ENCODE results near the gene ANXA1.

- TF ChIP-seq POLR2AphosphoS5 (IDR thresholded peaks at IDR 0.05; ENCODE audit: low read depth), result no peak
- TF ChIP-seq REST (IDR thresholded peaks at IDR 0.05; ENCODE audit: unreplicated experiment), result no peak
- TF ChIP-seq, protein P1, sequence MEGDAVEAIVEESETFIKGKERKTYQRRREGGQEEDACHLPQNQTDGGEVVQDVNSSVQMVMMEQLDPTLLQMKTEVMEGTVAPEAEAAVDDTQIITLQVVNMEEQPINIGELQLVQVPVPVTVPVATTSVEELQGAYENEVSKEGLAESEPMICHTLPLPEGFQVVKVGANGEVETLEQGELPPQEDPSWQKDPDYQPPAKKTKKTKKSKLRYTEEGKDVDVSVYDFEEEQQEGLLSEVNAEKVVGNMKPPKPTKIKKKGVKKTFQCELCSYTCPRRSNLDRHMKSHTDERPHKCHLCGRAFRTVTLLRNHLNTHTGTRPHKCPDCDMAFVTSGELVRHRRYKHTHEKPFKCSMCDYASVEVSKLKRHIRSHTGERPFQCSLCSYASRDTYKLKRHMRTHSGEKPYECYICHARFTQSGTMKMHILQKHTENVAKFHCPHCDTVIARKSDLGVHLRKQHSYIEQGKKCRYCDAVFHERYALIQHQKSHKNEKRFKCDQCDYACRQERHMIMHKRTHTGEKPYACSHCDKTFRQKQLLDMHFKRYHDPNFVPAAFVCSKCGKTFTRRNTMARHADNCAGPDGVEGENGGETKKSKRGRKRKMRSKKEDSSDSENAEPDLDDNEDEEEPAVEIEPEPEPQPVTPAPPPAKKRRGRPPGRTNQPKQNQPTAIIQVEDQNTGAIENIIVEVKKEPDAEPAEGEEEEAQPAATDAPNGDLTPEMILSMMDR (conservative IDR thresholded peaks at IDR 0.05; ENCODE audit: low read depth in 2 of 2), result no peak
These were observed 64.4 kb downstream of the ANXA1 start for GRCh38 chr9:73216100-73216499.
